GM19372 (cell line): ENCODE results near the gene ADSL.

Experiments used
- ATAC-seq: cut with Tn5 transposase; IDR thresholded peaks from one replicate; pipeline ENCODE4 v1.9.1; 2021; ENCODE audit warnings: mild to moderate bottlenecking, low read depth, moderate library complexity; ENCODE audit not compliant: unreplicated experiment

Gene ADSL

DNA sequence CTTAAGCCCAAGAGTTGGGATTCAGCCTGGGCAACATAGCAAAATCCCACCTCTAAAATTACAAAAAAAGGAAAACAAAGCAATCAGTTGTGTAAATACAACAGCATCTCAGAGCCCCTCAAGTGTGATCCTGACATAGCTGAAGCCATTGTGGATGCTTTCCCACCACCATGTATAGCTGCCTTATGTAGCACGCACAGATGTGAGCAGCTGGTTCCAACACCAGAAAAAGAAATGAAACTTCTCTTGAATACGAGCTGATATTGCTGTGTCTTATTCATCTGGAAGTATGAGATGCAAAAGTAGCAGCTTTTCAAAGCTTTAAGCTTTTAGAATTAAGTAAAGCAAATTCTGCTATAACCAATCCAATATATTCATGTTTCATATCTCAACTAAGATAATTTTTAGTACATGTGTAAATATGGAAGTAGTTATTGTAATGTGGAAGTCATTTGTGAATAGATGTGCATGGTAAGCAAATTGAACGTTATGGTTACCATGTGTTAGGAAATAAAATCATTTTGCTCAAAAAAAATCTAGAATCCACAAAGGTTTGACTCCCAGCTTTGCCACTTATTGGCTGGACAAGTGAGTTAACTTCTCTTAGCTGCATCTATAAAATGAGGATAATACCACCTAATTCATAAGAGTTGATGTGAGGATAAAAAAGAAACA, 87.3 kb downstream of the ADSL start:
- ATAC-seq, result no peak

GRCh38 chr22:40434106-40434505, 87.8 kb downstream of the ADSL start:
- ATAC-seq, result no peak

DNA sequence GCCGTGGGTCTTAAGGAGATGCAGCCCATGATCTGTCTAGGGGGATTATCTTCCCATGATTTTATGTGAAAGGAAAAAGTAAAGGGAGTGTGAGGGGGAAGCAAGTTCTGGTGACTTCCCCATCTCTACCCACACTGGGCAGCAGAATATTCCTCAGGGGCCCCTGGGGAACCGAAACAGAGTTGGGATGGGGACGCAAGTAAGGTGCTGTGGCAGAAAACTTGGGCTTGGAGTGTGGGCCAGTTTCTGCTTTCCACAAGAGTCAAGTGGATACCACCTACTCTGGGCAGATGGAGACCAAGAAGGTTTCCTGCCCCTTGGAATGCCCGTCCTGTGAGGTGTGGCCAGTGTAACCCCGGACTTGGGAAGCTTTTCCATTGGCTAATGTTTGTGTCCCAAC, 88.4 kb downstream of the ADSL start:
- ATAC-seq, result no peak

DNA sequence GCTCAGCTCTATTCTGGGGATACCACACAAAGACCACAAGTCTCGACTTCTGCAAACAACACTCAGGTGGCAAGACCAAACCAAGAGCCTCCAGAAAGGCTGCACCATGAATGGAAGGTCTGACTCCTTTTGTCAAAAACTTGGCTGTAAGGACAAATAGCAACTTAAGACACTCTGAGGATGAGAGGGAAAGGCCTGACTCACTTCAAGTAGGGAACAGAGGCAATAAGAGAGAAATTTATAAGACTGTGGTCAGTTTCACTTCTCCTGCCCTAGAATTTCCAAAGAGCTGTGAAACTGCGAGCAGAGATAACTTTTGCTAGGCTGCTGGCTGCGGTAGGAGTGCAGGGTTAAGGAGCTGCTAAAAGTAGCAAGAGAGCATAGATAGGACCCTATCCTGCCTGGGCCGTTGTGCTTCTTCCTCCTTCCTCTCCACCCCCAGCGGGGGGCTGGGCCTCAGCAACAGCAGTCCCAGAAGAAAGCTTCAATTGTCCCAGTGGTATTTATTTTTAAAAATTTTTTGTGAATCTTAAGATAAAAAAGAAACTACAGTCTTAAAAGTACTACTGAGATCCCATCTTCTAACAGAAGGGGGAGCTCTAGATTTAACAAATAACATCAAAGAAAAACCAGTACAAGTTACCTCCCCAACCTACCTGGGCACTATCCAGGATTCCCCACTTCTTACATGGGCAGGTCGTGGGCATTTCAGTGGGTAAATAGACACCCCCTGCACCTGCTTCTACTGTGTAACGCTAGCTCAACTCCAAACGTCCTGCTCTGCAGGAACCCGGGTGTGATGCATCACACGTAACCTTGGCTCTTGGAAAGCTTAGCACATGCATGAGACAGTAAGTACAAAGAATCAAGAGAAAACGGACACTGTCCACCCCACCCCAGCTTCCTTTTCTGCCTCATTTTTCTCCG, 90.5 kb downstream of the ADSL start:
- peak; percentile 63 for ATAC-seq
